NCI-H345 treated with DMSO at 0.1 percent for 48 hours (cell line): ENCODE measurements around the gene HLA-C.
"Not testable (repeated sequence)": the region's sequence is repeated elsewhere in the genome, so short reads cannot be mapped to it uniquely, and the experiment has no call there.

Source experiments
- DNase-seq: peaks from one replicate; lab custom pipeline; 2025; ENCODE audit not compliant: unreplicated experiment; lab: John Stamatoyannopoulos, UW

The HLA-C gene

DNA sequence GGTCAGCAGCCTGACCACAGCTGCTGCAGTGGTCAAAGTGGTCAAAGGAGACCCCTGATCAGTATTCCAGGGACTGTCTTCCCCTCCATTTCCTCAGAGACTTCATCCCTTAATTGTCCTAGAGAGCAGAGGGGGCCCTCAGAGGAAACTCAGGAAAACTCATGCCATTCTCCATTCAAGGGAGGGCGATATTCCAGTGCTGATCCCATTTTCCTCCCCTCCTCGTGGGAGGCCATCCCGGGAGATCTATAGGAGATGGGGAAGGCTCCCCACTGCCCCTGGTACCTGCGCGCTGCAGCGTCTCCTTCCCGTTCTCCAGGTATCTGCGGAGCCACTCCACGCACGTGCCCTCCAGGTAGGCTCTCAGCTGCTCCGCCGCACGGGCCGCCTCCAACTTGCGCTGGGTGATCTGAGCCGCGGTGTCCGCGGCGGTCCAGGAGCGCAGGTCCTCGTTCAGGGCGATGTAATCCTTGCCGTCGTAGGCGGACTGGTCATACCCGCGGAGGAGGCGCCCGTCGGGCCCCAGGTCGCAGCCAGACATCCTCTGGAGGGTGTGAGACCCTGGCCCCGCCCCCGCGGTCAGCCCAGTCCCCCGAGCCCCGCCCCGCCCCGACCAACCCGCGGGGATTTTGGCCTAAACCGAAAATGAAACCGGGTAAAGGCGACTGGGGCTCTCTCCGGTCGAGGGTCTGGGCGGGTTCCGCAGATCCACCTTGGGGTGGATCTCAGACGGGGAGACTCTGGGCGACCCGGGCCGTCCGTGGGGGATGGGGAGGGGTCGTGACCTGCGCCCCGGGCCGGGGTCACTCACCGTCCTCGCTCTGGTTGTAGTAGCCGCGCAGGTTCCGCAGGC lies 878 bp downstream of the HLA-C start:
- DNase-seq, result no peak

DNA sequence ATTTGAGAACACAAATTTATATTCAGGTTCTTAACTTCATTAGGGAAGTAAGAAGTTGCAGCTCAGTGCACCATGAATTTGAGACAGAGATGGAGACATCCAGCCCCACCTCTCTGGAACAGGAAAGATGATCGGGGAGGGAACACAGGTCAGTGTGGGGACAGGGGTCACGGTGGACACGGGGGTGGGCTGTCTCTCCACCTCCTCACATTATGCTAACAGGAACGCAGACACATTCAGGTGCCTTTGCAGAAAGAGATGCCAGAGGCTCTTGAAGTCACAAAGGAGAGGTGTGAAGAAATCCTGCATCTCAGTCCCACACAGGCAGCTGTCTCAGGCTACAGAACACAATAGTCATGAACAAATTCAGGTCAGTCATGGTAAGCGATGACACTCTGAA lies 3.1 kb downstream of the HLA-C start:
- DNase-seq, result no peak

DNA sequence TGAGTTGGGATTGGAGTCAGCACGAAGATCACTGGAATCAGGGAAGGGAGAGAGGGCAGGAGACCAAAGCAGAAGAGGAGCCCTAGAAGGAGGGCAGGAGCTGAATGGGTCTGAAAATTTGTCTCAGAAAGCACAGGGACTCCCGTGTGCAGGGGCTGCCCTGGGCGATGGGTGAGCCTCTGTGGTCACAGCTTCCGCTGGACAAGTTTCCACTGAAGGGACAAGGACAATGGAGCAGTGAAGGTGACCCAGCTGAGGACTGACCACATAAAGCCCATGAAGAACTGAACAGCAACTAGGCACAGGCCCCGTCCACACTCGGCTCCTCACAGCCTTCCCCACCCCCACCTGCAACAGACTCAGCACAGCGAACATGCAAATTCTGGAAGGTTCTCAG lies 3.5 kb downstream of the HLA-C start:
- DNase-seq, result no peak

DNA sequence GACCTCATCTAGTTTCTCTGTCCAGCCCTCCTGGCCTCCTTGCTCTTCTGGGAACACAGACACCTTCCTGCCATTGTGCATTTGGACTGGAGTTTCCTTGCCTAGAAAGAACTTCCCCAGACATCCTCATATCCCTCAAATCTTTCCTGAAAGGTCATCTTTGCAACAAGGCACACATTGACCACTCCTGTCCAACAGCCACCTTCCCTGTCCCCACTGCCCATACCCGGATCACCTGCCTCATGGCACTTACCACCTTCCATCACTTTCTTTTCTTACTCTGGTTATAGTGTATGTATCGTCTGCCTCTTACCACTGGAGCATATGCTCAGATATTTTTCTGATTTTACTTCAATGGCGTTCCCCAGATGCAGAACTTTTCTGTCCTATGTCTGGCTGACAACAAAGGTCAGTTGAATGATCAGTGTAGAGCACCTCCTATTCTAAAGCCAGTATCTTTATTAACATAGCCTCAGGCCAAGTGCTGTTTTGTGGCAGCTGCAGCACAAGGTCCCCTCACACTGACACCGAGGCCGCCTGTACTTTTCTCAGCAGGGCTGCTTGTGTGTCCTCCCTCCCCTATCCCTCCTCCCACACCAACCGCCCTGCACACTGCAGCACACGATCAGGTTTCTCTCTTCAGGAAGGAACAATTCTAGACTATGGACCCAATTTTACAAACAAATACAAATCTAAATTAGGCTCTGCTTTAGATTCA lies 4.1 kb downstream of the HLA-C start:
- no peak for DNase-seq

DNA sequence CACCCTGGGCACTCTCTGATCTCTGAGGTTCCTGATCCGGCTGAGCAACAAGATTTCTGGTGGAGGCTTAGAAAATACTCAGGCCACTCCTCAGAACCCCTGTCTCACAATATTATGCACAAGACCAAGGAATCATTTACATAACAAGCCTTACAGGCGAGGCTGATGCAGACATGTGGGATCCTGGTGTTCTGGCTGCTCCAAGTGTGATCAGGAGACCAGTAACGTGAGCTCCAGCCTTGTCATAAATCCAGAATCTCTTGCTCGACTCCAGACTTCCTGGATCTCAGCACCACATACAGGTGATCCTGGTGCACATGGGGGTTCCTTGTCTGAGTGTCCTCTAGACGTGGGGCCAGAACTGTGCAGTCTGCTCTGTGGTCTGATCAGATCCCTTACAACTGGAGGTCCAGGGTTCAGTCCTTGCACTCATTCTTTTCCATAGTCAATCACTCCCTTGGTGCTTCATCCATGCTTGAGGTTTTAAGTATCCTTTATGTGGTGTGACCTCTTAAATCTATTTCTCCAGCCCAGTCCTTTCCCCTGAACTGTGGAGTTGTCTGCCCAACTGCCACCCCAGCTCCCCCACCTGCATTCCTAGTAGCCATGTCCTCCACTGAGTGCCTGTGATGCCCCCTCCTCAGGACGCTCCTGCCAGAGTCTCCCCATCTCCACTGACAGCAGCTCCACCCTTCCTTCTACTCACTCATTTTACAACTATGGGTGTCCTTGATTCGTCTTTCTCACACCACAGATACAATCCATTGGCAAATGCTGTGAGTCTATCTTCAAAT lies 5.1 kb downstream of the HLA-C start:
- DNase-seq, result no peak

DNA sequence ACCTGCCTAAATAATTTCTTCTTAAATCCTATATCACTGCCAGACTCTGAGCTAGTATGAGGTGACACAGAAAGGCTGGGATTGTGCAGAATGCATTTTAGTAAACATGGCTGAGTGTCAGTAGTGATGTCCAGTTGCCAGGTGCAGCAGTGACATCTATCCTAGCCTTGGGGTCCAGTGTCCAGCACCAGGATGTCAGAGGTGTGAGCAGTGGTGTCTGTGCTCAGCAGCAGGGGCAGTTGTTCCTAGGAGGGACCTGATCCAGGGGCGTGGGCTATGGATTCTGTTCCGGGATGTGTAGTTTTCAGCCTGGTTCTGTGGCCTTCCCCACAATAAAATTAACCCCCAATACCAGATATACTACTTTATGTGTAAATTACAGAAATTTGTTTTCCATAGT lies 6.0 kb downstream of the HLA-C start:
- DNase-seq, result no peak

DNA sequence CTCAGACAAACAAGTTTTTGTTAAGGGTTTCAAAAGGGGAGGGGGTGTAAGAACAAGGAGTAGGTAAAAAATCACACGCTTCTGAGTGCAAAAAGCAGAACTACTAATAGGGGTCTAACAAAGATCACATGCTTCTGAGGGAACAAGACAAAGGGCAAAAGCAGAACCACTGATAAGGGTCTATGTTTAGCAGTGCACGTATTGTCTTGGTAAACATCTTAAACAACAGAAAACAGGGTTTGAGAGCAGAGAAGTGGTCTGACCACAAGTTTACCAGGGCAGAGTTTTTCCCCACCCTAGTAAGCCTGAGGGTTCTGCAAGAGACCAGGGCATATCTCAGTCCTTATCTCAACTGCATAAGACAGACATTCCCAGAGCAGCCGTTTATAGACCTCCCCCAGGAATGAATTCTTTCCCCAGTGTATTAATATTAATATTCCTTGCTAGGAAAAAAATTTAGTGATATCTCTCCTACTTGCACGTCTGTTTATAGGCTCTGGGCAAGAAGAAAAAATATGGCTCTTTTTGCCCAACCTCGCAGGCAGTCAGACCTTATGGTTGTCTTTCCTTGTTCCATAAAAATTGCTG lies 8.5 kb downstream of the HLA-C start:
- not testable (repeated sequence) for DNase-seq

DNA sequence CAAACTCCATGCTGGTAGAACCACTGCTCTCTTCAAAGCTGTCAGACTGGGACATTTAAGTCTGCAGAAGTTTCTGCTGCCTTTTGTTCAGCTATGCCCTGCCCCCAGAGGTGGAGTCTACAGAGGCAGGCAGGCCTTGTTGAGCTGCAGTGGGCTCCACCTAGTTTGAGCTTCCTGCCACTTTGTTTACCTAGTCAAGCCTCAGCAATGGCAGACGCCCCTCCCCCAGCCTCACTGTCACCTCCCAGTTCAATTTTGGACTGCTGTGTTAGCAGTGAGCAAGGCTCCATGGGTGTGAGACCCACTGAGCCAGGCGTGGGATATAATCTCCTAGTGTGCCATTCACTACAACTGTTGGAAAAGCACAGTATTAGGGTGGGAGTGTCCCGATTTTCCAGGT lies 11.9 kb downstream of the HLA-C start:
- not testable (repeated sequence) for DNase-seq

DNA sequence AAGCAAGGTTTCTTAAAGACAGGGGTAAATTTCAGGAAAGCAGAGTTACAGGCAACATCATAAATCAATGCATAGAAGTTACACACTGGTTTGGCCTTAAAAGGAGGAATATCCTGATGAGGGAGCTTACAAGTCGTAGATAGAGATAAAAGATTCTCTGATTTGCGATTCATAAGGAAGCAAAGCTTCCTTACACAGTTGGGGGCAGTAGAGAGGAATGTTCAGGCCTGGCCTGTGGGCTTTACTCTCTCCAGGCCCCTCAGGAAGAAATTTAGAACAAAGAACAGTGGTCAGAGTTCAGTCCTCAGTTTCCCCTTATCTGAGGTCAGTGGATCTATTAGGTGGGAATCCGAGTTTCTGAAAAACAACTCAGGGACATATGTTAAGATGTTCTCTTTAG lies 19.3 kb downstream of the HLA-C start:
- DNase-seq, result no peak

DNA sequence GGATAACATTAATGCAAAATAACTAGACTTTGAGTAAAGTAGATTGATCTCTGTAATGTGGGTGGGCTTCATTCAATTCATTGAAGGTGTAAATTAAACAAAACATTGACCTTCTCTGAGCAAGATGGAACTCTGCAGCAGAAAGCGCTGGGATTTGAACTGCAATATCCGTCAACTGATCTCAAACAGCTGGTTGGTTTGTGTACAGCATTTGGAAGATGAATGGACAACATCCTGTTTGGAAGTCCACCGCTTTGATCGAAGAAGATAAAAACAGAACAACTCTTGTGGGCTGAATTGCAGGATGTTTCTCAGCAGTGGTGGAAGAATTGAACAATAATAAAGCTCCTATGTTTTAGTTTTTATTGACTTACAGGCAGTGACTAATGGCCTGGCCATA lies 20.6 kb downstream of the HLA-C start:
- no peak for DNase-seq

DNA sequence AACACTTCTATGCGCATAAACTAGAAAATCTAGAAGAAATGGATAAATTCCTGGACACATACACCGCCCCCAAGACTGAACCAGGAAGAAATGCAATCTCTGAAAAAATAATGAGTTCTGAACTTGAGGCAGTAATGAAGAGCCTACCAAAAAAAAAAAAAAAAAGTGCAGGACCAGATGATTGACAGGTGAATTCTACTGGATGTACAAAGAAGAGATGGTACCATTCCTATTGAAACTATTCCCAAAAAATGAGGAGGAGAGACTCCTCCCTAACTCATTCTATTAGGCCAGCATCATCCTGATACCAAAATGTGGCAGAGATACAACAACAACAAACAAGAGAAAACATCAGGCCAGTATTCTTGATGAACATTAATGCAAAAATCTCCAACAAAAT lies 22.7 kb downstream of the HLA-C start:
- DNase-seq, result no peak

DNA sequence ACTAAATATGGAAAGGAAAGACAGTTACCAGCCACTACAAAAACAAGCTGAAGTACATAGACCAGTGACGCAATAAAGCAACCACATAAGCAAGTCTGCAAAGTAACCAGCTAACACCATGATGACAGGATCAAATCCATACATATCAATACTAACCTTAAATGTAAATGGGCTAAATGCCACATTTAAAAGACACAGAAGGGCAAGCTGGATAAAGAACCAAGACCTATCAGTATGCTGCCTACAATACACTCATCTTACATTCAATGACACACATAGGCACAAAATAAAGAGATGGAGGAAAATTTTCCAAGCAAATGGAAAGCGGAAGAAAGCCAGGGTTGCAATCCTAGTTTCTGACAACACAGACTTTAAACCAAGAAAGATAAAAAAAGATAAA lies 24.1 kb downstream of the HLA-C start:
- no peak for DNase-seq

DNA sequence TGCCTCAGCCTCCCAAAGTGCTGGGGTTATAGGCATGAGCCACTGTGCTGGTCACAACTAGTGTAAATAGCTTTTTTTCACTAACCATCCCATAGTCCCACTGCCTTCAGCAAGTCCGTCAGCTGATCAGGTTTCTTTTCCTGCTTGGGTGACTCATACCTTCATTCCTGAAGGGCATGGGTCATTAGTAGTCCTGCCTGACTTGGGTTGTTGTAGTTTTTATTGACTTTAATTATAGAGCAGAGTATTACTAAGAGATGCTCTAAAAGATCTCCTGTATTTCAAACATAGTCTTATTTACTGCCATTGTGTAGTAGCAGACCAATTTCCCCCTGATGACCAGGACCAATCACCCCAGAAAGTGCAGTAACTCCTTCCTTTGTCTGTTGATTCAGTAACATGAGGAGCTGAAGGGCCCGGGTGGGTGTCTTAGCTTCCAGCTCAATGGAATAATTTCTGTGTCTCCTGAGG lies 25.8 kb downstream of the HLA-C start:
- DNase-seq, result no peak

DNA sequence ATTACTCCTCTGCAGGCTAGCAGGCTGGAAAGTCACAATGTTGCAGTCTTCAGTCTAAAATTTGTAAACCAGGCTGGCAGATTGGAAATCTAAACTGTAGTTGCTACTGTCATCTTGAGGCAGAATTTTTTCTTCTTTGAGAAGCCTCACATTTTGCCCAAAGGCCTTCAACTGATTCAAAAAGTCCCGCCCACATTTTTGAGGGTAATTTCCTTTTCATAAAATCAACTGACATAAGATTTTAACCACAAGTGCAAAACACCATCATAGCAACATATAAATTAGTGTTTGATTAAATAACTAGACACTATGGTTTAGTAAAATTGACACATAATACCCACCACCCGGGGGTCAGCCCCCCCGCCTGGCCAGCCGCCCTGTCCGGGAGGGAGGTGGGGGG lies 28.4 kb downstream of the HLA-C start:
- no peak for DNase-seq

DNA sequence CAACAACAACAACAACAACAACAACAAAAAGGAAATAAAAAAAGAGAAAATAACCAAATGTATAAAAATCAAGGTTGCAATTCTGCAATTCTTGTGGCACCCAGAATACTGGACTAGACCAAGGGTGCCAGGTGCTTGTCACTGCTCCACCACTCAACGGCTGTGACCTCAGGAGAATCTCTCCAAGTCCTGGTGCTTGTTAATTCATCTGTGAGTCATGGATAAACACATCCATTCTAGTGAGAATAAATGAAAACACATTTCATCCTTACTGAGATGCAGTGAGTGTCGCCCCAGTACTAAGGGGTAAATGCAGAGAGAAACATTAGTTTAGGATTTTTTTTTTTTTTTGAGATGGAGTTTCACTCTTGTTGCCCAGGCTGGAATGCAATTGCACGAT lies 32.0 kb downstream of the HLA-C start:
- DNase-seq, result no peak

DNA sequence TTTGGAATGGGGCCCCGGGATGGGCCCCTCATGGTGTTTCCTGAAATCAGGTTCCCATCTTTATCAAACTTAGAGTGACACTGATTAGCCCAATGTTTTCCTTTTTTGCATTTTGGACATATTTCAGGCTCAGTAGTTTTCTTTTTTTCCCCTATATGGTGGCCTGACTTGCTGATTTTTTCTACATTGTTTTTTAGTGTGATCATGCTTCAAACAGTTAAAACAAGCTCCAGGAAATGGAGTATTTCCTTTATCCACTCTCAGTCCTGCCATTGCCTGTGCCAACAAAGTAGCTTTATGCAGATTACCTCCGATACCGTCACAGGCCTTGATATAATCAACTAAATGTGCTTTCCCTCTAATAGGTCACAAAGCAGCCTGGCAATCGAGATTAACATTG lies 37.8 kb downstream of the HLA-C start:
- not testable (repeated sequence) for DNase-seq

DNA sequence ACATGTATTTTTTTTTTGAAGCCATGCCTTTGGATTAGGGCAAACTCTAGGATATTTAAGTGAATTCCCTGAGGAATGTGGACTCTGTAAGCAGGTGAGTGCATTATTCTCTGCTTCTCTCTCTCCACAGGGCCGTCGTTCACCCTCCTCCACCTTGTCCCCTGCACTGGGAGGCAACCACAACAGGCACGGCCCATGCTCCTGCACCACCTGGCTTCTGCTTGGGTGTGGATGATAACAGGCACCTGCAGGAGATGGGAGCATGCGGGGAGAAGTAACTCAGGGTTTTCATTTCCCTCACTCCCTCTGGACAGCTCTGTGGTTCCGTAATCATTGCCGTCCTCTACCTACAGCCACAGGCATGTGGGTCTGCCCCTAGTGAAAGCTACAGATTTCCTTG lies 43.4 kb downstream of the HLA-C start:
- no peak for DNase-seq

DNA sequence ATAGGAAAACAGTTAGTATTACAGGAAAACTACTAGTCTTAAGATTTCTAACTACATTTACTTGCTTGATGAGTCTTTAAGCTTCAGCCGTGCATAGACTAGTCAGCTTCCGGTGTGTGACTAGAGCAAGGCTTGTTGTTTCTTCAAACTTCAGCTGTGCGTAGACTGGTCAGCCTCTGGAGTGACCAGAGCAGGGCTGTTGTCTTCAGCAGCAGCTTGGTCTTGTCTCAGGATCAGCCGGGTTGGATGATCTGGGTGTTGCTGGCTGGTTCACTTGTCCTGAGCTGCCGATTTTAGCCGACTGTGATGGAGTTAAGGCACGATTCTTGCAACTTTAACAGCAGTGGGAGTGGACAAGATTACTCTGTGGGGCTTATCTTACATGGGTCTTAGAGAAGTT lies 44.7 kb downstream of the HLA-C start:
- no peak for DNase-seq

DNA sequence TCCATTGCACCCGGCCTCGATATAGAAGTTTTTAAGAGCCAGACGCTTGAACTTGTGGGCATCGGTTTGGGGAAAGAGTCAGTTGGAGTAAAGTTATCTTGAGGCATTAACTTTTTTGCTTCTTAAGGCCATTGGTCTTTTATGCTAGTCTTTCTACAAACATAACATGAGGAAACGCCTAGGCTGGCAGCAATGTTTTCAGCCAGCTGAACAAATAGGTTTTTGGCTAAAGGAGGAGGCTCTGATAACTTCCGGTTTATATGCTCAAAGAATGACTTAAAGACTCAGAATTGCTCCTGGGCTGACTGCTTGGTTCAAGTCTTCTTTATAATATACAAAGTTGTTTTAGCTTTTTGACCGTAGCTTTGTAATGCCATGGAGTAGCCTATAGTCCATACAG lies 46.2 kb downstream of the HLA-C start:
- DNase-seq, result no peak

DNA sequence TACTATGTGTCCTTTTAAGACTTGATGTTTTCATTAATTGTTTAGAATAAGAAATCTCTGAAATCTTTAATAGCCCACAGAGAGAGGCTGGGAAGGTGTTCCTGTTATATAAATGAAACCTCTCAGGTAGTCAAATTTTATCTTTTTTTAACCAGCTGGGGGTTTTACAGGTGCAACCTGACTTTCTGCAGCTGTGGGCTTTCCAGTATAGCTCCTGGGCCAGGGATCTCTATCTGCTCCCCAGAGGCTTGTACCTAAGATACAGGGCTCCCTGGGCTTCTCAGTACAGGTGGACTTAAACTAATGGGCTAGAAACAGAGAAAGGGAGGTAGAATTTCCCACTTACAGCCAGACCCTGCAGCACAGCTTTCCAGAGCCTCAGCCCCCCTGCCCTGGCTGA lies 49.4 kb downstream of the HLA-C start:
- DNase-seq, result no peak
